HG03039 (cell line): ENCODE measurements around the gene GRIN1.
A peak's percentile ranks its signal among the peaks of the same experiment; 100 is the strongest.
"Not testable (repeated sequence)": the region's sequence is repeated elsewhere in the genome, so short reads cannot be mapped to it uniquely, and the experiment has no call there.

Experiments
- ATAC-seq: cut with Tn5 transposase; IDR thresholded peaks from one replicate; pipeline ENCODE4 v1.9.1; 2021; ENCODE audit warnings: mild to moderate bottlenecking, moderate library complexity; ENCODE audit not compliant: unreplicated experiment

Gene GRIN1

DNA sequence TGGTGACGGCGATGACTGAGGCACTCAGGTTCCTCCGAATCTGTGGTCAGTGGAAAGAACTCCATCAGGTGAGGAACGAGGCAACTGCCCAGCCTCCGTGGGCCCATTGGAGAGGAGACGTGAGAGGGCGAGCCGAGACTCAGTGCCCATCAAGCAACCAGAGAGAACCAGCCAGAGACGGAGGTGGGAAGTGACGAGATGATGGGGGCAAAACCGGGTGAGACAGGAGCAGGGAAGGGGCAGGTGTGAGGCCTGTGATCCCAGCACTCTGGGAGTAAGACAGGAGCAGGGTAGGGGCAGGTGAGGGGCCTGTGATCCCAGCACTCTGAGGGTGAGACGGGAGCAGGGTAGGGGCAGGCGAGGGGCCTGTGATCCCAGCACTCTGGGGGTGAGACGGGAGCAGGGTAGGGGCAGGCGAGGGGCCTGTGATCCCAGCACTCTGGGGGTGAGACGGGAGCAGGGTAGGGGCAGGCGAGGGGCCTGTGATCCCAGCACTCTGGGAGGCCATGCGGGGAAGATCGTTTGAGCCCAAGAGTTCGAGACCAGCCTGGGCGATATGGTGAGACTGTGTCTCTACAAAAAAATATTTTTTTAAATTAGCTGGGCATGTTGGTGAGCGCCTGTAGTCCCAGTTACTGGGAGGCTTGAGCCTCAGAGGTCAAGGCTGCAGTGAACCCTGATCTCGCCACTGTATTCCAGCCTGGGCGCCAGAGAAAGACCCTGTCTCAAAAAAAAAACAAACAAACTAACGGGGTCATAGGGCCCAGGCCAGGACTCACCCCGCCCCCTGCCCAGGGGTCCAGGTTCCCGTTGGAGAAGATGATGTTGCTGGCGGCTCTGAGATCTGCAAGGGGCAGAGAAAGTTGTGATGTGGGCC lies 27.8 kb upstream of the GRIN1 start:
- no peak for ATAC-seq

DNA sequence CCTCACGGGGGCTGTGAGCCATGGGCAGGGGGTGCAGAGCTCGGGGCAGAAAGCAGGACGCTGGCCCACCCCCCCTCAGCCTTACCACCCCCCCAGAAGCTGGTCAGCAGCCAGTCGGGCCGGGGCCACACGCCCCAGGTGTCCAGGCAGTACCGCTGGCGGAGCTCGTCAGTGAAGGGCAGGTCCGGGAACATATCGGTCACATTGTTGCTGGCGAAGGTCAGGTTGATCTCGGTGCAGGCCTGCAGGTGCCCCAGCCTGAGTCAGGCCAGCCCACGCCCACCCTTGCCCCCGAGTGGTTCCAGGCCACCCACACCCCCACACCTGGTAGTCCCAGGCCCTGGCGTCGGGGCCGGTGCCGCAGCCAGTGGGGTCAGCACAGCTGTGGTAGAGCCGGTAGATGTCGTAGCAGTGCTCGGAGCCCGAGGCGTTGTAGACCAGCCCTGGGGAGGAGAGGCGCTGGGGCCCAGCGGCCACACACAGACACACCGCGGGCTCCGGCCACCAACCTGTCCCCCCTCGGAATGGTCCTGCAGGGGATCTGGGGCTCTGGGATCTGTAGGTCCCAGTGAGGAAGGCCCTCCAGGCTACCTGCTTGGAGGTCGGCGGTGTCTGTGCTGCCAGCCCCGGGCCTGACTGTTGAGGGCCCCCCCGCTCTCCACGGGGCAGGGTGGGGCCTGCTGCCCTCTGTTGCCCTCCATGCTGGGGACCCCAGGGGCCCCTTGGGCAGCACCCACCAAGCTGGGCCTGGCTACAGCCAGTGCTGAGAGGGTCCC lies 27.0 kb upstream of the GRIN1 start:
- no peak for ATAC-seq

DNA sequence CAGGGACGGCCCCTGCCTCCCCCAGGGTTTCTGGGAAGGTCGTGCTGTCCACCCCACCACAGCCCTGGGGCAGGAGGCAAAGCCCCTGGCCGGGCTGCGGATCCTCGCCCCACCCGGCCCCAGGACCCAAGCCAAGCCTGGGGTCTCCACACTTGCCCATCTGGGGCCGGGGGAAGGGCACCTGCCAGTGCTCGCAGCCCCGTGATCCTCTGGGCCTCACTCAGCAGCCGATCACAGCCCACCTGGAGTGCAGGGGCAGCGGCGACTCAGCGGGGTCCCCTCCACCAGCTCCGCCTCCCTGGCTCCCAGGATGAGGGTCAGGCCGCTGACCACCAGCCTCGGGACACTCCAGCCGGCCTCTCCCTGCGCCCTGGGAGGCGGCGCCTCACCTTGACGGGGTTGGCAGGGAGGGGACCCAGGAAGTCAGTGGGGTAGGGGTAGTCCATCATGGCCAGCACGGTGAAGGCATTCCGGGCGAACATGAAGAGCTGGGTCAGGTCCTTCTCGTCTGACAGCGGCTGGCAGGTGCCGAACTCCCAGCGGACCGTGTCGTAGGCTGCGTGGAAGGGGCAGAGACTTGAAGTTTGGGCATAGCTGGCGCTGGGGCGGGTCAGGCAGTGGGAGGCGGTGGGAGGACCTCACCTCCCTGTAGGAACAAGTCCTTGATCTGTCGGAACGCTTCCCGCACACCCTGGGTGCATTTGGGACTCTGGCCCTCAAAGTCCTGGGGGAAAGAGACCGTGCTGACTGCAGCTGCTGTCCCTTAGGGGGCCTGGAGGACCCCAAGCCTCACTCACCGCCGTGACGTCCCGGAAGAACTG lies 26.2 kb upstream of the GRIN1 start:
- no peak for ATAC-seq

DNA sequence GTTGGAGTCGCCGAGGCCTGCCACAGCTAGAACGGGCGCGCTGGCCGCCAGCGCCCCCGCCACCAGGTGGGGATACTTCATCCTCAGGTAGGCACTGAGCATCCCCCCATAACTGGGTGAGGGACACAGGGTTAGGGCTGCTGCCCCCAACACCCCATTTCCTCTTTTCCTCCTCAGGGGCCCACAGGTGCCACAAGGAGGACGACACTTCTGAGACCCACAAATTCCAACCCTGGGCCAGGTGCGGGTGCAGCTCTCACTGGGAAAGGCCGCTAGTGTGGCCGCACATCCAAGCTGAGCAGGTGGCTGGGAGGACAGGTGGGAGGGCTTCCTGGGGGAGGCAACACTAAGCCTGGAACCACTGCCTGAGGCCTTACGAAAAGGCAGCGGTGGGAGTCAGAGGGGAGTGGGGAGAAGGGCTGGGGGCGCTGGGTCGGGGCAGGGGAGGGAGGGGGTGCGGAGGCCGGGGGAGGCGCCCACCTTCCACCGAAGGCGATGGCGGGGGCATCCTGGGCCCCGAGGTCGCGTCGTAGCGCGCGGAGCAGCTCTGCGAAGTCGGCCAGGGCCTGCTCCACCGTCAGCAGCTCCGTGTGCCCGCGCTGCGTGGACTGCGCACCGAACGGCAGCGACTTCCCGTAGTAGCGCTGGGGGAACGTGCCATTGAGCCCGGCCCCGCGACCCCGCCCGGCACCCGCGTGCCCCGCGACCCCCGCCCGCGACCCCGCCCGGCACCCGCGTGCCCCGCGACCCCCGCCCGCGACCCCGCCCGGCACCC lies 25.4 kb upstream of the GRIN1 start:
- ATAC-seq = no peak

DNA sequence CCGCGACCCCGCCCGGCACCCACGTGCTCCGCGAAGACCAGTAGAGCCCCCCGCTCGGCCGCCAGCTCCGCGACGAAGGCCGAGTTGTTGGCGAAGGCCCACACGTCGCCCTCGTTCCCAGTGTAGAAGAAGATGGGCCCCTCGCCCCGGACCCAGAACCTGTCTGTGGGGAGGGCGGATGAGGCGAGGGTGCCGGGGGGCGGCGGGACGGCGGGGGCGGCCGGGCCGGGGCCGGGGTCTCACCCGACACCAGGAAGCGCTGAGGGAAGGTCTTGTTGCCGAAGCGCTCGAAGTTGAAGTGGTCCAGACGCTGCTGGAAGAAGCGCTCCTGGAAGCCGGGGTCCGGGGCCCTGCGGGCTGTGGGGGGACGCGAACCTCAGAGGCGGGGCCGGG lies 24.7 kb upstream of the GRIN1 start:
- ATAC-seq = no peak

DNA sequence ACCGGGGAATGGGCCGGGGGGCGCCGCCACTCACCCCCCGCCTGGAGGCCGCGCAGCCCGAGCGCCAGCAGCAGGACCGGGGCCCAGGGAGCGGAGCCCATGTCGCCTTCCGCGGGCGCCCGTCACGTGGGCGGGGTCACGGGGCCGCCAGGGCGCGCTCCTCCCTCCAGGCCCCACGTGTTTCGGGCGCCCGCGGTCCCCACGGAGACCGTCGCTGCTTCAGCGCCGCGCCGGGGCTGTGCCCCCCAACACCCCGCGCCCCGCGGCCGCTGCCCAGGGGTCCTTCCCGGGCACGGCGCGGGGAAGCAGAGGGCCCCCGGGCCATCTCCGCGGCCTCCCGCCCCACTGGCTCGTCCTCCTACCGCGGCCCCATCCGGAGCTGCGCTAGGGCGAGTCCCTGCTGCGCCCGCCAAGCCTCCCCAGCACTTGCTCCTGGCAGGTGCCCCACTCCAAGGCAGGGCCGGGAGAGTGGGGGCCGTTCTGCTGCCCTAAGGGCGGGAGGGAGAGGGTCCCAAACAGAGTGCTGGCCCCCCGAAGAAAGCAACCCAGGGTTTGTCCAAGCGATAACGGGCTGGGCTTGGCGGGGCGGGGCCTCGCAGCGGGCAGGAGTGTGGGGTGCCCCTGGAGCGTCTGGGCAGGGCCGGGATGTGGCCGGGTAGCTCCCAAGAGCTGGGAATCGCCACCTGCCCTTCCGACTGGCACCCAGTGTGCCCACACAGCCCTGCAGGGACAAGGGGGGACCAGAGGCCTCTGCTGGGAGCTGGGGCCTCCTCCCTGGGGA lies 24.2 kb upstream of the GRIN1 start, which contains the start of gene DPP7:
TSS of gene DPP7 (minus strand) at position 121 of the 781 bp plus-strand sequence. CDS start at position 101, 20 bp downstream.
- peak; percentile 67 for ATAC-seq

DNA sequence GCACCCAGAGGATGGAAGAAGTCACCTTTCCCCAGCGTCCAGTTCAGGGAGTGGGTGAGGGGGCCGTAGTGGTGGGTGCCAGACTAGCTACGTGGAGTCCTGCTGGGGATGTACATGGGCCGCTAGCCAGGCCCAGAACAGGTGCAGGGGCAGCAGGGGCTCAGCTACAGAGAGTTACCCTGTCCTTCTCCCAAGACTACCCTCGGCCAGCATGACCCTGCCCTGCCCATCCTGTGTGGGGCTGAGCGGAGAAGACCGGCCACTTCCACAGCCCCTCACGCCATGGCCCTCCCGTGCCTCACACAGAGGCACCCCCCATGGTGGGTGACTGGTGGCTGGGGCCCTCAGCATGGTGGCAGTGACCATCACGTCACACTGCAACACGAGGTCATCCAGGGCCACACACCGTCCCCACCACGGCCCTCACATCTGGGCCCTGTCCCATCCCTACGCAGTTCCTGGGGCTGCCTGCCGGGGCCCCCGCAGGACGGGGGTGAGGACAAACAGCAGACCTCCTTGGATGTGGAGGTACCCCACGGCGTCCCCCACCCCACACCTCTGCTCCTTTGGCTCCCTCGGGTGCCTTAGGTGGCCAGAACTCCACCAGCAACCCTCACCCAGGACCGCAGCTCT lies 23.4 kb upstream of the GRIN1 start:
- ATAC-seq = no peak

DNA sequence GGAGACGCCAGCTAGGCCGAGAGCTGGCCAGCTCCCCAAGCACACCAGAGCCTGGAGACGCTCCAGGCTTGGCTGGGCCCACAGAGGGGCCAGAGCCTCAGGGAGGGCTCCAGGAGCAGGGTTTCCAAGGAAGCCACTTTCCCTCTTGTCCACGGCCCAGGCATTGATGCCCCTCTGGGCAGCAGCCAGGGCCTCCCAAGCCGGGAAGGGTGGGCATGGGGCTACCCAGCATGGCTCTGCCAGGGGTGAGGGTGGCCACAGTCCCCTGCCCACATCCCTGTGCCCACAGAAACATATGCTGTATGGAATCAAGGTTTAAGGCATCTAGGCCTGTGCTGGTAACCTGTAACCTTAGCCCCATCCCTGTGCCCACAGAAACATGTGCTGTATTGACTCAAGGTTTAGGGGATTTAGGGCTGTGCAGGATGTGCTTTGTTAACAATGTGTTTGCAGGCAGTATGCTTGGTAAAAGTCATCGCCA lies 22.9 kb upstream of the GRIN1 start:
- ATAC-seq = no peak

DNA sequence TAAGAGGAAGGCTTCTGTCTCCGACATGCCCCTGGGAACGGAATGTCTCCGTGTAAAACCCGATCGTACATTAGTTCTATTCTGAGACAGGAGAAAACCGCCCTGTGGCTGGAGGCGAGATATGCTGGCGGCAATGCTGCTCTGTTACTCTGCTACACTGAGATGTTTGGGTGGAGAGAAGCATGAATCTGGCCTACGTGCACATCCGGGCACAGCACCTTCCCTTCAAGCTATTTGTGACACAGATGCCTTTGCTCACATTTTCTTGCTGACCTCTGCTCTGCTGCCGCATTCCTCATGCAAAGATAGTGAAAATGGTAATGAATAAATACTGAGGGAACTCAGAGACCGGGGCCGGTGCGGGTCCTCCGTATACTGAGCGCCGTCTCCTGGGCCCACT lies 22.2 kb upstream of the GRIN1 start:
- ATAC-seq = no peak

DNA sequence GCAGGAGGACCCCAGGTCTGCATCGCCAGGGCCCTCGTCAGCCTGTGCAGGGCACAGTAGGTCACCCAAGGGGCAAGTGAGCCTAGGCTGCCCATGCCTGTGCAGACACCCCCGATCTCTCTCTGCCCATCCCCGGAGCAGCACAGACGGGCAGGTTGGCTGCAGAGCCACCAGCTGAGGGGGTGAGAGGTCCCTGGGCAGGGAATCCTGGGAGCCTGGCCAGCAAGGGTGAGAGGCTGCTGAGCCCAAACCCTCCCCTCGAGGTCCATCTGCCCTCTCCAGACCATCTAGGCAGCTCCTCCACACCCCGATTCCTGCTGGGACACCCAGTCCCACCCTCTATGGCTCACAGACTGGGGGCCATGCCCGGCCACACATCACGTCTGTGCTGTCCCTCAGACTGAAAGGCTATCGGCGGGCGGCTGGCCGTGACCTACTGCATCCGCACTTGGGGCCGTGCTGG lies 21.7 kb upstream of the GRIN1 start:
- no peak for ATAC-seq

DNA sequence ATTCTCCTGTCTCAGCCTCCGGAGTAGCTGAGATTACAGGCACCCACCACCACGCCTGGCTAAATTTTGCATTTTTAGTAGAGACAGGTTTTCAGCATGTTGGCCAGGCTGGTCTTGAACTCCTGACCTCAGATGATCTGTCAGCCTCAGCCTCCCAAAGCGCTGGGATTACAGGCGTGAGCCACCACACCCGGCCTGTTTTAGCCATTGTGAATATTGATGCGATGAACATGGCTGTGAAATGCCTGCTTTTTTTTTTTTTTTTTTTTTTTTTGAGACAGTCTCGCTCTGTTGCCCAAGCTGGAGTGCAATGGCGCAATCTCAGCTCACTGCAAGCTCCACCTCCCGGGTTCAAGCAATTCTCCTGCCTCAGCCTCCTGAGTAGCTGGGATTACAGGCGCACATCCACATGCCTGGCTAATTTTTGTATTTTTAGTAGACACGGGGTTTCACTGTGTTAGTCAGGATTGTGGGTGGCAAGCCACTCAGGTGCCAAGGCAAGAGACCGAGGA lies 20.8 kb upstream of the GRIN1 start:
- not testable (repeated sequence) for ATAC-seq

DNA sequence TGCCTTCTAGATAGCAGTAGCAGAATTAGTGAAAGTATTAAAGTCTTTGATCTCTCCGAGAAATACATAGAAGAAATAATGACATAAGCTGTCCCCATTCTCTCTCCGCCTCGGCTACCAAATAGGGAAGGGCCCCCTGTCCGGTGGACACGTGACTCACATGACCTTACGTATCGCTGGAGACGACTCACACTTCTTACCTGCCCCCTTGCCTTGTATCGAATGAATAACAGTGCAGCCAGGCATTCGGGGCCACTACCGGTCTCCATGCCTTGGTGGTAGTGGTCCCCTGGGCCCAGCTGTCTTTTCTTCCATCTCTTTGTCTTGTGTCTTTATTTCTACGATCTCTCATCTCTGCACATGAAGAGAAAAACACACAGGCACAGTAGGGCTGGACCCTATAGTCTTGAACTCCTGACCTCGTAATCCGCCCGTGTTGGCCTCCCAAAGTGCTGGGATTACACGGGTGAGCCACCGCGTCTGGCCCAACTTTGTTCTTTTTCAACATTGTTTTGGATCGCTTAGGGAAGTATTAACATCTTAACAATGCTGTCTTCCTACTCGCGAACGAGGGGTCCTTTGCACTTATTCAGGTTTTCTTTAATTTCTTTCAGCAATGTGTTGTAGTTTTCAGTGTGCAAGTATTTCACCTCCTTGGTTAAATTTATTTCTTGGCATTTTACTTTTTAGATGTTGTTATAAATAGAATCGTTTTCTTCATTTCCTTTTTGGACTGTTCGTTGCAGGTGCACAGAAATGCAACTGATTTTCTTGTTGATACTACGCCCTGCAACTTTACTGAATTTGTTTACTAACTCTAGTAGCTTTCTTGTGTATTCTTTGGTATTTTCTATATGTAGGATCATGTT lies 16.8 kb upstream of the GRIN1 start:
- not testable (repeated sequence) for ATAC-seq

DNA sequence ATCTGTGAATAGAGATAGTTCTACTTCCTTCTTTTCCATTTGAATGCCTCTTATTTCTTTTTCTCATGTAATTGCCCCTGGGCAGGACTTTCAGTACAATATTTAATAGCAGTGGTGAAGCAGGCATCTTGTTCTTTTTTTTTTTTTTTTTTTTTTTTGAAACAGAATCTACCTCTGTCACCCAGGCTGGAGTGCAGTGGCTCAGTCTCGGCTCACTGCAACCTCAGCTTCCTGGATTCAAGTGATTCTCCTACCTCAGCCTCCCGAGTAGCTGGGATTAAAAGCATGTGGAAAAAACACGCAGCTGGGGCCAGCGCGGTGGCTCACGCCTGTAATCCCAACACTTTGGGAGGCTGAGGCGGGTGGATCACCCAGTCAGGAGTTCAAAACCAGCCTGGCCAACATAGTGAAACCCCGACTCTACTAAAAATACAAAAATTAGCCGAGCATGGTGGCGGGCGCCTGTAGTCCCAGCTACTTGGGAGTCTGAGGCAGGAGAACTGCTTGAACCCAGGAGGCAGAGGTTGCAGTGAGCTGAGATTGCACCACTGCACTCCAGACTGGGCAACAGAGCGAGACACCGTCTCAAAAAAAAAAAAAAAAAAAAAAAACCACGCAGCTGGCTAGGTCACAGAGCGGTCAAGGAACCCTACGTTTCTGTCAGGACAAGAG lies 16.0 kb upstream of the GRIN1 start:
- not testable (repeated sequence) for ATAC-seq

DNA sequence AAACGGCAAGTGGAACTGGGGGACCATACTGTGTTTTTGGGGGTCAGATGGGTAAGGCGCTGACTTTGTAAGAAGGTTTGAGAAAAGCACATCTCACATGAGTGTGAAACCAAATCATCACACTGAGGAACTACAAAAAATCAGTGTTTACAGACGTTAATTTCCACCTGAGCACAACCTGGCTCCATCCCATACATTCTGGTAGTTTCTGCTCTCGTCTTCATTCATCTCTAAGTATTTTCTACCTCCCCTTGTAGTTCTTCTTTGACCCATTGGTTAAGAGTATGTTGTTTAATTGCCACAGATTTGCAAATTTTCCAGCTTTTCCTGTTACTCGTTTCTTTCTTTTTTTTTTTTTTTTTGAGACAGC lies 15.5 kb upstream of the GRIN1 start:
- ATAC-seq = no peak

DNA sequence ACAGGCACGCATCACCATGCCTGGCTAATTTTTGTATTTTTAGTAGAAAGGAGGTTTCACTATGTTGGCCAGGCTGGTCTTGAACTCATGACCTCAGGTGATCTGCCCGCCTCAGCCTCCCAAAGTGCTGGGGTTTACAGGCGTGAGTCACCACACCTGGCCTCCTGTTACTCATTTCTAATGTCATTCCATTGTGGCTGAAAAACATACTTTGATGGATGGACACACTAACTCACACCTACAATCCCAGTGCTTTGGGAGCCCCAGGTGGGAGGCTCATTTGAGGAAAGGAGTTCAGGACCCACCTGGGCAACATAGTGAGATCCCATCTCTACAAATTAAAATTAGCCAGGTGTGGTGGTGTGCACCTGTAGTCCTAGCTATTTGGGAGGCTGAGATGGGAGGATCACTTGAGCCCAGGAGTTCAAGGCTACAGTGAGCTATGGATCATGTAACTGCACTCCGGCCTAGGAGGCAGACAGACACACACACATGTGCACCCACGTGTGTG lies 14.9 kb upstream of the GRIN1 start:
- not testable (repeated sequence) for ATAC-seq

DNA sequence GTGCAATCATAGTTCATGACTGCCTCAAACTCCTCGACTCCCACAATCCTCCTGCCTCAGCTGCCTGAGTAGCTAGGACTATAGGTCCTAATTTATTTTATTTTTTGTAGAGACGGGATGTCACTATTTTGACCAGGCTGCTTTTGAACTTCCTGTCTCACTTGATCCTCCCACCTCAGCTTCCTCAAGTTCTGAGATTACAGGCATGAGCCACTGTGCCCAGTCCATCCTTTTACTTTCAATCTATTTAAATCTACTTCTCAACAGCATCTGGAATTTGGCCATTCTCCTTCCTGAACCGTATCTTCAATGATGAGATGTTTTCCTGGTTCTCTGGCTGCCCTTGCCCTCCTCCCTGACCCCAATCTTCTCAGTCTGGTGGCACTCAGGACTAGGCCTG lies 12.2 kb upstream of the GRIN1 start:
- ATAC-seq = no peak
